Sigmoid colon (tissue), 4 donors: ENCODE measurements around the gene EGFLAM.

Experiments used
- EP300 ChIP-seq, 4 donors: sonication (generic); formaldehyde crosslinking; IDR thresholded peaks; one replicate each; pipeline ENCODE4 v1.6.1; 2017; ENCODE audit warnings: antibody characterized with exemption in 4 of 4
- POLR2AphosphoS5 ChIP-seq, 4 donors: sonication (generic); formaldehyde crosslinking; IDR thresholded peaks; one replicate each; pipeline ENCODE4 v1.6.1; 2017; ENCODE audit warnings: antibody characterized with exemption in 4 of 4
- TF ChIP-seq, protein P1 (sequence below), 4 experiments: fragments of 450-650 bp in 3 of 4; fragments of 200-600 bp in 1 of 4; IDR thresholded peaks; one replicate each; pipeline ENCODE4 v1.5.1; 2016 to 2019; ENCODE audit warnings: antibody characterized with exemption in 4 of 4, mild to moderate bottlenecking in 3 of 4, moderate library complexity in 2 of 4

DNA sequence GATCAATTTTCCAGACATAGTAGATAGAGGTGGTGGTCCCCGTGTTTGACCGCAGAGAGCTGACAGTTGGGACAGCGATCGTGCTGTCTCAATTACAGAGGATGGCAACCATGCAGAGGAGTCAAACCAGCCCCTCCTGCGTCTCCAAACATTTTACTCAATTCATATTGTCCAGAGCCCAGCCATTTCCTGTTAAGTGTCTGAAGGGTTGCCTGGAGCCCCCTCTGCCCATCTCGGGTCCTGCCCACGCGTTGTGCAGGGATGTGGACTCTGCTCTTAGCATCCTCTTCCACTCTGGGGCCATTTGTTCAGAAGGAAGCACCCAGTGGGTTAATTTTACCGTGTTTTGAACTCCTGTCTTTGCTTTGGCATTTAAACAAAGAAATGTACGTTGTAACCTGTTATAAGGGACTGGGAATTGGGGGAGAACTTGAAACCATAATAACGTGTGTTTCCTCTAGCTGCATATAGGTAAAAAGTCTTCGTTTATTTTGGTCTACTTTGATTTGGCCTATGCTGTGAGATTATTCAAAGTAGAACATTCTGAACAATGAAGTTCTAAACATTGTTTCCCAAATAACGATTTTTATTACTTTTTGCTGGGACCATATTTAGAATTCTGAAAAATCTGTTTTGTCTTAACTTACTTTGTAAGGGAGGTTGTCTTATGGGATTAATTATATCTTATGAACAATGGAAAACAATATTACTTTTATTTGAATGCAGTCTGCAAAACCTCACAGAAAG, 876 bp downstream of the EGFLAM start:
- TF ChIP-seq POLR2AphosphoS5 (IDR thresholded peaks at IDR 0.05) (no peak), EP300 (IDR thresholded peaks at IDR 0.05) (no peak)
- TF ChIP-seq, protein P1, sequence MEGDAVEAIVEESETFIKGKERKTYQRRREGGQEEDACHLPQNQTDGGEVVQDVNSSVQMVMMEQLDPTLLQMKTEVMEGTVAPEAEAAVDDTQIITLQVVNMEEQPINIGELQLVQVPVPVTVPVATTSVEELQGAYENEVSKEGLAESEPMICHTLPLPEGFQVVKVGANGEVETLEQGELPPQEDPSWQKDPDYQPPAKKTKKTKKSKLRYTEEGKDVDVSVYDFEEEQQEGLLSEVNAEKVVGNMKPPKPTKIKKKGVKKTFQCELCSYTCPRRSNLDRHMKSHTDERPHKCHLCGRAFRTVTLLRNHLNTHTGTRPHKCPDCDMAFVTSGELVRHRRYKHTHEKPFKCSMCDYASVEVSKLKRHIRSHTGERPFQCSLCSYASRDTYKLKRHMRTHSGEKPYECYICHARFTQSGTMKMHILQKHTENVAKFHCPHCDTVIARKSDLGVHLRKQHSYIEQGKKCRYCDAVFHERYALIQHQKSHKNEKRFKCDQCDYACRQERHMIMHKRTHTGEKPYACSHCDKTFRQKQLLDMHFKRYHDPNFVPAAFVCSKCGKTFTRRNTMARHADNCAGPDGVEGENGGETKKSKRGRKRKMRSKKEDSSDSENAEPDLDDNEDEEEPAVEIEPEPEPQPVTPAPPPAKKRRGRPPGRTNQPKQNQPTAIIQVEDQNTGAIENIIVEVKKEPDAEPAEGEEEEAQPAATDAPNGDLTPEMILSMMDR (IDR thresholded peaks at IDR 0.05), result no peak
